Measurements from ENCODE around the gene CIAO2A.
"Not testable (repeated sequence)": the region's sequence is repeated elsewhere in the genome, so short reads cannot be mapped to it uniquely, and the experiment has no call there.

The CIAO2A gene, protein sequence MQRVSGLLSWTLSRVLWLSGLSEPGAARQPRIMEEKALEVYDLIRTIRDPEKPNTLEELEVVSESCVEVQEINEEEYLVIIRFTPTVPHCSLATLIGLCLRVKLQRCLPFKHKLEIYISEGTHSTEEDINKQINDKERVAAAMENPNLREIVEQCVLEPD

GRCh38 chr15:64093627-64094417, at the start of gene CIAO2A:
TSS of gene CIAO2A (minus strand) at chr15:64093838. CDS start at chr15:64093768, 70 bp downstream.
- FAIRE-seq = peak; percentile 97

- no peak for FAIRE-seq
These were observed 49.6 kb upstream of the CIAO2A start for GRCh38 chr15:64143276-64143675.

- FAIRE-seq = no peak
These were observed 48.3 kb upstream of the CIAO2A start for GRCh38 chr15:64141798-64142512.

DNA sequence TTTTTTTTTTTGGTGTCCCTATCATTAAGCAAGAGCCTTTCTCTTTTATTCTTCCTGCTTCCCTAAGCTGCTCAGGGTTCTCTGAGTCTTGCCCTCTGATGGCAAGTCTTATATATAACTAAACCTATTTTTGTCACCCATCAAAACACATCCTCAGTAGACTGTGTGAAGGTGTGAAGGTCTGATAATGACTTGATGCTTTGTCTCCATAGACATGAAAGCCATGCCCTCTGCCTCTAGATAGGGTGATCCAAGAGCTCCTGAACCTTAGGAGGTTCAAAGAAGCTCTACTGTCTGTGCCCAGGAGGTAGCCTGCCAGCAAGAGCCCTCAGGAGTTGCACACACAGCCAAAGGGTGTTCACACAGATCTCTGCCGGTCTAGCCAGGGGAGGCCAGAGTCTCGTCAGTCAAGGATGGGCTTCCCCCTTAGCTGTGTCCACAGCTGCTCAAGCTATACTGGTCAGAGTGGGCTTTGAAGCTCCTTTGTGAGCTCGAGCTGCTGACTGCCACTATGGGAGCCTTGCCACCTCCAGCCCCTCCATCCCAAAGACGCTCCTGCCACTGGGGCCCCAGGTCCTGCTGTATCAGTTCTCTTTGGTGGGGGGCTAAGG, 44.8 kb upstream of the CIAO2A start:
- FAIRE-seq = no peak

GRCh38 chr15:64137226-64137833, 43.7 kb upstream of the CIAO2A start:
- no peak for FAIRE-seq

DNA sequence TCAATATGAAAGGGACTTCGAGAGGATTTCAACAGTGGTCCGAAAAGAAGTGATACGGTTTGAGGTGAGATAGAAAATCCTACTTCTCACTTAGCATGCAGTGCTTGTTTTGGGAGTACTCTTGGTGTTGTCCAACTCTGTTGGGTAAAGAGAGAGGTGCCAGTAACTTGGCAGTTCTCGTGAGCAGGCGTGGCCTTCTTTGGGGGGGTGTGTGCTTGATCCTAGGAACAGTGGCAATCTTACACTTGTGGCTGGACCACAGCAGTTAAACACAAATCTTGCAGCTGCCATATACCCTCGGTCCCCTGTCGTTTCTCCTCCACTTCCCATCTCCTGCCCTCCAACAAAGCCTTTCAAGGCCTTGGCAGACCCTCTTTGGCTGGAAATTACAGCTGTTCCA, 42.7 kb upstream of the CIAO2A start:
- FAIRE-seq = no peak

GRCh38 chr15:64134345-64134829, 40.7 kb upstream of the CIAO2A start:
- FAIRE-seq = no peak

DNA sequence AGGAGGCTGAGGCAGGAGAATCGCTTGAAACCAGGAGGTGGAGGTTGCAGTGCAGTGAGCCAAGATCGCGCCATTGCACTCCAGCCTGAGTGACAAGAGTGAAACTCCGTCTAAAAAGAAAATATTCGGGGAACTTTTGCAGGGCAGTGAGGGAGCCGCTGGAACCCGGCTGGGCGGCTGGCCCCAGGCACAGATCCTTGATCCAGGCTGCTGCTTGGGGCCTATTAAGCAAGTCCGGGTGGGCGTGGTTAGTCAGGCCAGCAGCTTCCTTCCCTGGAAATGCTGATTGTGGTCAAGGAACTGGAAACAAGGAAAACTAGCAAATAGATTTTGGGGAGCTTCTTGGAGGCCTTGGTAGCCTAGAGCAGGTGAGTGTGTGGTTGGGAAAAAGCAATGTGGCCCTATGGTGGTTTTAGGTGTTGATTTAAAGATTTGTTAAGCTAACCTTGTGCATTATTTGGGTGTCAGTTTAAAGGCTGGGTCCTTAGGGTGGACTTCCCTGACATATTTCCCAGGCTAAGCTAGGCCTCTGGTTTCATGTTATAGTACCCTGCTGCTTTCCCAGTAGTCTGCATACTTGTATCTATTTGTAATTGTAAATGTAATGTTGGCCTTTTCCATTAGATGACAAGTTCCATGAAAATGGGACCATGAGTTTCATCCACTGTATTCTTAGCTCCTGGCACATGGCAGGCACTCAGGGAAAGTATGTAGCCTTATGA, 40.1 kb upstream of the CIAO2A start:
- no peak for FAIRE-seq

GRCh38 chr15:64132217-64132616, 38.6 kb upstream of the CIAO2A start:
- FAIRE-seq = no peak

DNA sequence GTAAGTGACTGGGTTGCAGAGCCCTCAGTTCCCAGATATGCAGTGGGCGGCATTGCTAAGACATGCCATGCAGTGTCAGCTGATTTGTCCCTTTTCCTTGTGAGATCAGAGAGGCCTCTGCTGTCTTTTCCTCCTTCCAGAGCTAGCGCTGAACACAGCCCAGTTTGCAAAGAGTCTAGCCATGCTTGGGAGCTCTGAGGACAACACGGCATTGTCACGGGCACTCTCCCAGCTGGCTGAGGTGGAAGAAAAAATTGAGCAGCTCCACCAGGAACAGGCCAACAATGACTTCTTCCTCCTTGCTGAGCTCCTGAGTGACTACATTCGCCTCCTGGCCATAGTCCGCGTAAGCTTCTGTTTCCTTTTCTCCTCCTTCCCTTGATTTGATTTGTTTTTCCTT, 37.9 kb upstream of the CIAO2A start:
- FAIRE-seq = no peak

- FAIRE-seq = no peak
These were observed 36.5 kb upstream of the CIAO2A start for GRCh38 chr15:64130159-64130558.

DNA sequence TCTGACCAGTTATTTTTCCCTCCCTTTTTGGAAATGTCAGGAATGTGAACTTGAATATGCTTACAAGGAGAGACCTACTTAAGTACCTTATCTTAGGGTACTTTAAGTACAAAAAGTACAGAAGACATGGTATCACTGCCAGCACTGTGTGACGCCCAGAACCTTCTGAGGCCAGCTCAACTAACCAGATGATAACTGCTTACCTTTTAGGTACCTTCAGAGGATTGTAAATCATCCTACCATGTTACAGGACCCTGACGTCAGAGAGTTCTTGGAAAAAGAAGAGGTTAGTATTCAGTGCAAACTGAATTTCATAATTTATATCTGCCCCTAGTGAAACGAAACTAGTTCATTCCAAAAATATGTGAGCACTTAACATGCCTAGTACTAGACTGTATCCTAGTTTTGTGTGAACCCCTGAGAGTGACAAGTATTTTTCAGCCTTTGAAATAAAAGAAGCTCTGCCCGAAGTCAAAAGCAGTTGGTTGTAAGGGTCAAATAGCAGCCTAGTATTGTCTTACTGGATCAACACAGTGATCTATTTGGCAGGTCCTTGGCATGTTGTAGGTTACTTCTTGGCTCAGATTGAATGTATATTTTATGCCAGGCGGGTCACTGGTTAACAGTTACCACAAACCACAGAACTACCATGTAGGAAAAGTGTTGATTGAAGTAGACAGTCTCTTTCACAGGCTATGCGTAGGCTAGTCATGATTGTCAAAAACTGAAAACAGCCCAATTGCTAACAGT, 34.1 kb upstream of the CIAO2A start:
- no peak for FAIRE-seq

GRCh38 chr15:64125978-64126377, 32.3 kb upstream of the CIAO2A start:
- FAIRE-seq = no peak

- no peak for FAIRE-seq
These were observed 29.3 kb upstream of the CIAO2A start for GRCh38 chr15:64122936-64123351.

- FAIRE-seq = no peak
These were observed 28.8 kb upstream of the CIAO2A start for GRCh38 chr15:64122444-64122843.

- FAIRE-seq = no peak
These were observed 28.0 kb upstream of the CIAO2A start for GRCh38 chr15:64121614-64122013.

DNA sequence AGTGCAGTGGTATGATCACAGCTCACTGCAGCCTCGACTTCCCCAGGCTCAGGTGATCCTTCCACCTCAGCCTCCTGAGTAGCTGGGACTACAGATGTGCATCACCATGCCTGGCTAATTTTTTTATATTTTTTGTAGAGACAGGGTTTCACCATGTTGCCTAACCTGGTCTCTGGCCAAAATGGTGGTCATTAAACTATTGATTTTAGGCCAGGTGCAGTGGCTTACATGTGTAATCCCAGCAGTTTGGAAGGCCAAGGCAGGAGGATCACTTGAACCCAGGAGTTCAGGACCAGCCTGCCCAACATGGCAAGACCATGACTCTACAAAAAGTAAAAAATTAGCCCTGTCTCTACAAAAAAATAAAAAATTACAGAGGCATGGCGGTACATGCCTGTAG, 26.7 kb upstream of the CIAO2A start:
- not testable (repeated sequence) for FAIRE-seq

DNA sequence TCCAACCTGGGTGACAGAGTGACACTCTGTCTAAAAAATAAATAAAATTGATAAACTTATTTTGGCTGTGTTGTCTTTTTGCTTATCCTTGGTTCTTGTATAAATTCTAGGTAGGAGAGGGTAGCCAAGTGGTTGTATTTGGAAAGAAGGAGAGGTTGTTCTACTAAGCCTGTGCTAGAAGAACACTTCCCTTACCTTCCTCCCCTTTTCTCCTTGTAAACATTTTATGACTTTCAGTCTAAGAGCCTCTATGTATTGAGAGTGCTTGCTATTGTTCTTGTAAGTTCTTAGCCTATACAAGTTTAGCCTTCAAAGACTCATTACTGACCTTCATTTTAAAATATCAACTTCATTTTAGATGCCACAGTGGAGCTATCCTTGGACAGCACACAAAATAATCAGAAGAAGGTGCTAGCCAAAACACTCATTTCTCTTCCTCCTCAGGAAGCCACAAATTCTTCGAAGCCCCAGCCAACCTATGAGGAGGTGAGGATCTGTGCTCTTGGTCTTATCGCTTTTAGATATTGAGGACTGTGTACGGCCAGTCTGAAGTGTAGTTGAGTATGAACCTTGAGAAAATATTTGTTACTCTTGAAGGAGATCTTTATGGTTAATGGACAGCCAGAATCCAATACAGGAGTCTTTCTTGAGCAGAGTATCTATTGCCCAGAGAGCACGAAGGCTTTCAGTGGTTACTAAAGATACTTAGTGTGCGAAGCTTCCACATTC, 24.3 kb upstream of the CIAO2A start:
- no peak for FAIRE-seq

DNA sequence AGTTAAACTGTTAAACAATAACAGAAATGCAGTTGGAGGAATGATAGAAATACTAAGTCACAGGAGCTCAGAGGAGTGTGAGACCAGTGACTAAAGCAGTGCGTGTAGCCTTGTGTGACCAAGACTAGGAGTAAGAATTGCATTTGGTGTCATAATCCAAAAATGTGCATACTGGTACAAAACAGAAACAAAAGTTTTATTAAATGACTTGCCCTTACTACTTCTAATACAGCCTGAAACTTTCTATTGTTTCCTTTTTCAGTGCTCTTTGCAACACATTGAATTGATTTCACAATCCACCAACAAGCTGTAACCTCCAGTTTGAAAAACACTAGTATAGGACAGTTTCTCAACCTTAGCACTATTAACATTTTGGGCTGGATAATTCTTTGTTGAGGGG, 19.3 kb upstream of the CIAO2A start:
- FAIRE-seq = no peak

DNA sequence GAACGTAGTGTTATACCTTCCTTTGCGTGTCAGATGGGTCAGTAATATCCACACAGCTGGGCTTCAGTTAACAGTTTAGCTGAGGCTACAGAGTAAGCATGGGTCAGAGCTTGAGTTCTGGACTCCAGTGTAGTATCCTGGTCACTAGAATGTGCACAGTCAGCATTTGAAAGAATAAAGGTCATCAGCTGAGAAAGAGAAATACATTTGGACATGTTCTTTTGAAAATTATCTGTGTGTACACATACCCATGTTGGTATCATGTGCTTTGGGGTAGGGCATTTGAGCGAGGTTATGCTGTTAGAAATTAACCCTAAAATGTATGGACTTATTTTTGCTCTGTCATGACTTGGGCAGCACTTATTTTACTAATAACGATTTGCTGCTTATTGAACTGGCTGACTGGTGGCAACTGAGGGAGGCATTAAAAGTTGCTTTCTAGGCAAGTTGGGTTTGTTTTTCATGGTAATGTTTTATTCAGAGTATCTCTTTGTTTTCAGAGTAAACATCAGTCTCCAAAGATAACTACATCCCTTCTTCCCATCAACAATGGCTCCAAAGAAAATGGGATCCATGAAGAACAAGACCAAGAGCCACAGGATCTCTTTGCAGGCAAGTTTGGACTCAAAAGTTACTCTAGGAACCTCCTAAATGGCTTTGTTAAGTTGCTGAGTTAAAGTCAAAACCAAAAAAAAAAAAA, 18.6 kb upstream of the CIAO2A start:
- no peak for FAIRE-seq
